ENCODE data around the gene UGDH. TPM values are rescaled to one million over a fixed set of nuclear protein-coding genes. Genes with fewer than 3 reads are reported as not detected.

Gene UGDH
- total RNA-seq, 1 donor from 2014 or later: 65.0 TPM

GRCh38 chr4:39484582-39485272, 42.5 kb downstream of the UGDH start:
- Histone ChIP-seq H3K4me3 (ENCODE audit: low read depth, low read length) (no peak overlapping the region), H3K27me3 (ENCODE audit: control insufficient read depth, insufficient read depth, low read length) (no peaks in the 10 kb centered on the region), H3K36me3 (ENCODE audit: control insufficient read depth, insufficient read depth, low read length) (no peaks in the 10 kb centered on the region)
- no peak for DNase-seq (ENCODE audit: low read depth)
- FAIRE-seq: no peak
- TF ChIP-seq, protein P1, sequence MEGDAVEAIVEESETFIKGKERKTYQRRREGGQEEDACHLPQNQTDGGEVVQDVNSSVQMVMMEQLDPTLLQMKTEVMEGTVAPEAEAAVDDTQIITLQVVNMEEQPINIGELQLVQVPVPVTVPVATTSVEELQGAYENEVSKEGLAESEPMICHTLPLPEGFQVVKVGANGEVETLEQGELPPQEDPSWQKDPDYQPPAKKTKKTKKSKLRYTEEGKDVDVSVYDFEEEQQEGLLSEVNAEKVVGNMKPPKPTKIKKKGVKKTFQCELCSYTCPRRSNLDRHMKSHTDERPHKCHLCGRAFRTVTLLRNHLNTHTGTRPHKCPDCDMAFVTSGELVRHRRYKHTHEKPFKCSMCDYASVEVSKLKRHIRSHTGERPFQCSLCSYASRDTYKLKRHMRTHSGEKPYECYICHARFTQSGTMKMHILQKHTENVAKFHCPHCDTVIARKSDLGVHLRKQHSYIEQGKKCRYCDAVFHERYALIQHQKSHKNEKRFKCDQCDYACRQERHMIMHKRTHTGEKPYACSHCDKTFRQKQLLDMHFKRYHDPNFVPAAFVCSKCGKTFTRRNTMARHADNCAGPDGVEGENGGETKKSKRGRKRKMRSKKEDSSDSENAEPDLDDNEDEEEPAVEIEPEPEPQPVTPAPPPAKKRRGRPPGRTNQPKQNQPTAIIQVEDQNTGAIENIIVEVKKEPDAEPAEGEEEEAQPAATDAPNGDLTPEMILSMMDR (IDR thresholded peaks at IDR 0.05; ENCODE audit: insufficient read depth, low read length, severe bottlenecking): no peak

DNA sequence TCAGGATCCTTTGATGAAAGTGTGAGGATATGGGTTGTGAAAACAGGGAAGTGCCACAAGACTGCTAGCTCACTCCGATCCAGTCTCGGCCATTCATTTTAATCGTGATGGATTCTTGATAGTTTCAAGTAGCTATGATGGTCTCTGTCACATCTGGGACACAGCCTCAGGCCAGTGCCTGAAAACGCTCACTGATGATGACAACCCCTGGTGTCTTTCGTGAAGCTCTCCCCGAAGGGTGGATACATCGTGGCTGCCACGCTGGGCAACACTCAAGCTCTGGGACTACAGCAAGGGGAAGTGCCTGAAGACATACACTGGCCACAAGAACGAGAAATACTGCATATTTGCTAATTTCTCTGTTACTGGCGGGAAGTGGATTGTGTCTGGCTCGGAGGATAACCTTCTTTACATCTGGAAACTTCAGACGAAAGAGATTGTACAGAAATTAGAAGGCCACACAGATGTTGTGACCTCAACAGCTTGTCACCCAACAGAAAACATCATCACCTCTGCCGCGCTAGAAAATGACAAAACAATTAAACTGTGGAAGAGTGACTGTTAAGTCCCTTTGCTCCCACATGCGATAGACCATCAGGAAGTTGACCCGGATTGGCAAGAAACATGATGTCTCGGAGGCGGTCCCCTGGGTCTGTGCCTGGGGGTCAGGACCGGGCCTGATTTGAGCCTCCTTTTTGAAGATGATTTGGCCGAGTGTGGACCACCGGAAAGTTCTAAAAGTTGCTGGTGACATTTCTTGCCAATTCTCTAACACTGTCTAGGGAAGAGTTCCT, 46.1 kb downstream of the UGDH start:
- FAIRE-seq (no peak), DNase-seq (ENCODE audit: low read depth) (no peak)
- TF ChIP-seq, protein P1 (IDR thresholded peaks at IDR 0.05; ENCODE audit: insufficient read depth, low read length, severe bottlenecking): no peak
- no peaks in the 10 kb centered on the region for H3K27me3 ChIP-seq (ENCODE audit: control insufficient read depth, insufficient read depth, low read length)
- no peaks in the 10 kb centered on the region for H3K36me3 ChIP-seq (ENCODE audit: control insufficient read depth, insufficient read depth, low read length)
- H3K4me3 ChIP-seq (ENCODE audit: low read depth, low read length): no peak overlapping the region

DNA sequence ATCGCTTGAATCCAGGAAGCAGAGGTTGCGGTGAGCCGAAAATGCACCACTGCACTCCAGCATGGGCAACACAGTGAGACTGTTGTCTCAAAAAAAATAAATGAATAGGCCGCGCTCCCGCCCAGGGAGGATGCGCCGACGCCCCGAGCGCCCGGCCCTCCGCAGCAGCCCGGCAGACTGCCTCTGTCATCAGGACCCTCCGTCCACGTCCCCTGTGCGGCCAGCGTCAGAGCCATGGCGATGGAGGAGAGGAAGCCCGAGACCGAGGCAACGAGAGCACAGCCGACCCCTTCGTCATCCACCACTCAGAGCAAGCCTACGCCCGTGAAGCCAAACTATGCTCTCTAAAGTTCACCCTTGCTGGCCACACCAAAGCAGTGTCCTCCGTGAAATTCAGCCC, 47.0 kb downstream of the UGDH start:
- H3K27me3 ChIP-seq (ENCODE audit: control insufficient read depth, insufficient read depth, low read length): no peaks in the 10 kb centered on the region
- TF ChIP-seq, protein P1 (IDR thresholded peaks at IDR 0.05; ENCODE audit: insufficient read depth, low read length, severe bottlenecking): no peak
- DNase-seq (ENCODE audit: low read depth) (no peak), FAIRE-seq (no peak)
- H3K4me3 ChIP-seq (ENCODE audit: low read depth, low read length): no peak overlapping the region
- H3K36me3 ChIP-seq (ENCODE audit: control insufficient read depth, insufficient read depth, low read length): no peaks in the 10 kb centered on the region

- TF ChIP-seq, protein P1 (IDR thresholded peaks at IDR 0.05; ENCODE audit: insufficient read depth, low read length, severe bottlenecking): no peak
- no peak for DNase-seq (ENCODE audit: low read depth)
- H3K27me3 ChIP-seq (ENCODE audit: control insufficient read depth, insufficient read depth, low read length): no peaks in the 10 kb centered on the region
- H3K4me3 ChIP-seq (ENCODE audit: low read depth, low read length): no peak overlapping the region
- H3K36me3 ChIP-seq (ENCODE audit: control insufficient read depth, insufficient read depth, low read length): peaks cover 2% of the 10 kb centered on the region
- FAIRE-seq: no peak
These were observed 50.9 kb downstream of the UGDH start for GRCh38 chr4:39476187-39476895.

GRCh38 chr4:39472396-39472795, 54.8 kb downstream of the UGDH start:
- no peaks in the 10 kb centered on the region for H3K27me3 ChIP-seq (ENCODE audit: control insufficient read depth, insufficient read depth, low read length)
- no peak for DNase-seq (ENCODE audit: low read depth)
- TF ChIP-seq, protein P1 (IDR thresholded peaks at IDR 0.05; ENCODE audit: insufficient read depth, low read length, severe bottlenecking): no peak
- peaks cover 2% of the 10 kb centered on the region for H3K36me3 ChIP-seq (ENCODE audit: control insufficient read depth, insufficient read depth, low read length)
- no peak overlapping the region for H3K4me3 ChIP-seq (ENCODE audit: low read depth, low read length)
- FAIRE-seq: no peak
